ENCODE data around the gene GOLPH3L.
"Not testable (repeated sequence)": the region's sequence is repeated elsewhere in the genome, so short reads cannot be mapped to it uniquely, and the experiment has no call there.

Gene GOLPH3L

DNA sequence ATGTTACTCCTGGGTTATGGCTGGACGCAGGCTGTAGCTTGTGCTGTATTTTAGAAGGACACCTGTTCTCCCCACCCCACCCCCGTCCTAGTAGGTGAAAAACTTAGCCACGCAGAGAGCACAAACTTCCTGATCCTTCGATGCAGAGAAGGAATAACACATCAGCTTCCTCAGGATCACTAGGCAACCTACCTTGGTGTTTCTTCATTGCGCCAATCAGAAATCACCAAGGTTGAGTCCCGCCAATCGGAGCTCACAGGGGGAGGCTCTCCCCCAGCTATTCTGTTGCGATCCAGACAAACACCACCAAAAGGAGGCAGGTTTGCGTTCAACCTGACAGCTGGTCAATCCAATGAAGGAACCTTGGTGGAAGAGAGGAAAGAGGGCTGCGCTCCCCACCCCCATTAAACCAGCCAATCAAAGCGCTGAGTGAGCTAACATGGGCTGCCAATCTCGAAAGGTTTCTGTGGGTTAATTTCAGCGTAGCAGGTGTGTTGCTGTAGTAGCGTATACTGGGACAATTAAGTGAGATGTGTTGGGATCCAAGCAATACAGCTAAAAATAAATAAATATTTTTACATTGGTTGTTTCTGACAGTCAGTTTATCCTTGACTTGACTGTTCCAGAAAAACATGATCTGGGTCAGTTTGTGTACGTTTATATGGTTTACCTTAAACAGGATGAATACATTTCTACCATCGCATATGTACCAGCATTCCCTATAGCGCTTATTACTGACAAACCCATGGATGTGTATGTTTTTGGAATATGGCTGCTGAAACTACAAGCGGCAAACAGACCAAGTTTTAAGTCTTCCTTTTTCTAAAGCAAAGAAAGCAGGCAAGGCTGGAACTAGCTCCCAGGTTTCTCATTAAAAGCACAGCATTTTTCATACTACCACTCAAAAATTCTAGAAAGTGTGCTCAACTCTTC is at the start of gene GOLPH3L:
GOLPH3L (minus strand) TSS at position 160 of the 933 bp plus-strand sequence. CDS start 2,316 bp downstream, outside the sequence.
- in situ Hi-C loops (cut with MboI; ENCODE audit: low sequenced_read_pairs): no loop called here

DNA sequence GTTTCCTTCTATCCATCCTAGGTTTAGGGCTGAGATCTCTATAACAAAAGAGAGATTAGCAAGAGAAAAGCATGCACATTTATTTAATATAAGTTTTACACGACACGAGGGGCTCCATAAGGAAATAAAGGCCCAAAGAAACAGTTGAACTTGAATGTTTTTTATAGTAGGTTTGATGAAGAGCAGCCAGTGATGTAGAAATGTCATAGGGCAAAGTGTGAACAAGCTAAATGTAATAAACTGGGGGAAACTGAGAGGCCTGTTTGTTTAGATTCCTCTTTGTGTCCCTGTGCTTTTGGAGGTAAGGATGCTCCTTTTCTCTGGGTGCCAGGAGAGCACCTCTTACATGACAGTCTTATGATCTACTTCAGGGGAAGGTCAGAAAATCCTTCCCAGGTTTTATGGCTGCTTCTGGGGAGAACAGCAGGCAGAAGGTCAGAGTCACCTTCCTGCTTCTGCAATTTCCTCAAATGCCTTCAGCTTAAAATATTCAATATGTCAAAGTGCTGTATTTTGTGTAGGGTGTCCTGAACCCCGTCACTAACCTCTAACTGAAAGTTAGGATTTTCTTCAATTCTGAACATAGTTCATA is 33.3 kb upstream of the GOLPH3L start:
- in situ Hi-C loops (cut with MboI; ENCODE audit: low sequenced_read_pairs): no loop called here

- in situ Hi-C loops (cut with MboI; ENCODE audit: low sequenced_read_pairs): no loop called here
Observed at GRCh38 chr1:150724336-150724735, 27.4 kb upstream of the GOLPH3L start.

GRCh38 chr1:150720703-150721102 is 23.7 kb upstream of the GOLPH3L start, which contains the start of gene HORMAD1:
TSS of gene HORMAD1 (minus strand) at chr1:150720895. CDS start at chr1:150719505, 1,390 bp downstream.
- in situ Hi-C loops (cut with MboI; ENCODE audit: low sequenced_read_pairs): no loop called here

GRCh38 chr1:150720098-150720497 is 23.1 kb upstream of the GOLPH3L start:
- in situ Hi-C loops (cut with MboI; ENCODE audit: low sequenced_read_pairs): no loop called here

DNA sequence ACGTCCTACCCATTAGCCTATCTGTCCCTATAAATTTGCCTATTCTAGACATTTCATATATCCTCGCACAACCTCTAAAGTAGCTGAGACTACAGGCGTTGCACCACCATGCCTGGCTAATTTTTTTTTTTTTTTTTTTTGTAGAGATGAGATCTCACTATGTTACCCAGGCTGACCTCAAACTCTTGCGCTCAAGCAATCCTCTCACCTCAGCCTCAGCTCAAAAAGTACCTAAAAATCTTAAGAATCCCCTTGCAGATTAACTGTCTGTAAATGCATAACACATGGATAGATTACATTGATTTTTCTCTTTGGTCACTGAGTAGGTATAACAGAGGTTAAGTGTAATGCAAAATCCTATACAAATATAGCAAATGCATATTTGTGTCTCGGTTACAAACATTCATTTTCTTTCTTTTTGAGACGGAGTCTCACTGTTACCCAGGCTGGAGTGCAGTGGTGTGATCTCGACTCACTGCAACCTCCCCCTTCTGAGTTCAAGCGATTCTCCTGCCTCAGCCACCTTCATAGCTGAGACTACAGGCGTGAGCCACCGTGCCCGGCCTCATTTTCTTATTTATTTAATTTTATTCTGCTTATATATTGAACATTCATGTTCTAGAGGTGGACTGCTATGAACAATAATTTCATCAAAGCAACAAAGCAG is 21.4 kb upstream of the GOLPH3L start:
- in situ Hi-C loops (cut with MboI; ENCODE audit: low sequenced_read_pairs): no loop called here

DNA sequence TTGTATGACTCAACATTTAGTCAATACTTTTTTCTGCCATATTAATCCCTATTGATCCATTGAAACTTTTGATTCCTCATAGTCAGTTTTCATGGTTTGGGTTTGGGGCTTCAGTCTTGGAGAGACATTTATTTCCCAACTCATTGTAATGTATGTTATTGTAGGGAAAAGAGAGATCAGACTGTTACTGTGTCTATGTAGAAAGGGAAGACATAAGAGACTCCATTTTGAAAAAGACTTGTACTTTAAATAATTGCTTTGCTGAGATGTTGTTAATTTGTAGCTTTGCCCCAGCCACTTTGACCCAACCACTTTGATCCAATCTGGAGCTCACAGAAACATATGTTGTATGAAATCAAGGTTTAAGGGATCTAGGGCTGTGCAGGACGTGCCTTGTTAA is 12.1 kb upstream of the GOLPH3L start:
- in situ Hi-C loops (cut with MboI; ENCODE audit: low sequenced_read_pairs): not testable (repeated sequence)

DNA sequence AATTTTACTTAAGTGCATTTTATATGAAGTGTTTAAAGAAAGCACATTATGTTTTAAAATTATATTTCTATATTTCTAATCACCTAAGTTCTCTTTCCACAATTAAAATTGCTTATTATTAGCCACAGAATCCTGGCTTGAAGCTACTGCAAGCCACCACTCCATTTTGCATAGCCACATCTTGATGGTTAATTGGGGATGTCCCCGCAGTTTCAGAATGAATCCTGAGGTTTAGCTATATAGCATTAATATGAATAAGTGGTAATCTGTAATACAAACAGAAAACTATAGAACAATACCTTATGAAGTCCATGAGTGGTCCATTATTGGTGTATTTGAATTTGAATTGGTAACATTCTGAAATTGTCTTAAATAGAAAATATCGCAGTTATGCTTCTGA is 11.6 kb upstream of the GOLPH3L start:
- in situ Hi-C loops (cut with MboI; ENCODE audit: low sequenced_read_pairs): no loop called here

- in situ Hi-C loops (cut with MboI; ENCODE audit: low sequenced_read_pairs): no loop called here
Observed at GRCh38 chr1:150706091-150706490, 9.1 kb upstream of the GOLPH3L start.

DNA sequence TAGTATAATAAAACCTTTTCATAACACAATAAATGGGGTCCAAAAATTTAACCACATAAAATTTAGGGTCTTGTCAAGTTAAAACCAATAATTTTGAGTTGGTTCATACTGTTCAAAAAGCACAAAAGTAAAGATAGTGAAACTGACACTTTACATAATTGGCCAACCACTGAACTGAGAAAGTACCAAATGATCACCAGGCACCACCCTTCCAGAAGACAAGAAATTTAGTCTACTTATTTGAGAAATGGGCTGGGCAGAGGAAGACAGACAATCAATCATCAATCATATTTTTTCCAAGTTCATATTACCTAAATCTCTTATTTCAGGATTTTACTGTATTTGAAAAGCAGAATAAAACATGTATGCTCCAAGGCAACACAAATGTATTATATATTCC is 6.5 kb upstream of the GOLPH3L start:
- in situ Hi-C loops (cut with MboI; ENCODE audit: low sequenced_read_pairs): no loop called here

- in situ Hi-C loops (cut with MboI; ENCODE audit: low sequenced_read_pairs): no loop called here
Observed at GRCh38 chr1:150696590-150696989, 364 bp downstream of the GOLPH3L start.

GRCh38 chr1:150696162-150696561 is 792 bp downstream of the GOLPH3L start:
- in situ Hi-C loops (cut with MboI; ENCODE audit: low sequenced_read_pairs): no loop called here

DNA sequence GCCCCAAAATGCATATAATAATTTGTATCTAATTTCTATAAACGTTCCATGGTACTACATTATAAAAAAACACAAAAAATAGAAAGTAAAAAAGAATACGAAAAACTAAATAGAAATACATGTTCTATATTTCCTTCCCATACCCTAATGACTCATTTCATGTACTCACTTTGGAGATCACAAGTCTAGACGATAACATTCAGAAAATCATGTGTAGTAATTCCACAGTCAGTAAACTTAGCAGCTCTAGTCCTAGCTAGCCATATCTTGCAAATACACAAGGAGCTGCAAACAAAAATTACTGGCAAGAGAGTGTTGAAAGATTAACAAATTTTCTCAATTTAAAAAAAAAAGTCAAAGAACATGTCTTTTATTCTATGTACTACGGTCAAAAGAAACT is 1.4 kb downstream of the GOLPH3L start:
- in situ Hi-C loops (cut with MboI; ENCODE audit: low sequenced_read_pairs): no loop called here

DNA sequence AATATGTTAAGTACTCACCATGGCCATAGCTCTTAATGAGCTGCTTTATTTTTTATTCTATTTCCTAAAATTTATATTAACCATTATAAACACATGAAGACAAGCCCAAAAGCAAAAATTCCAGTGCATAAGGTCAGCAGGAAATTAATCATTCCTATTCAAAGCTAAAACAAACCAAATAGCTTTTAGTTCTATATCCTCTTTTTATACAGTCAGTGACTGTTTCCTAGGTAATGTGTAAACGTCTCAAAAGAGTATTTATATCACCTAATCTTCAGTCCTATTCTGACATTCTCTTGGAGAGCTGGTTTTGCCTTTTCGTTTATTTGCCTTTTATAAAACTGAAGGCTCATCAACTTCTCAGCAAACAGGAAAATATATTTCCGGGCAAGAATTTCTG is 4.2 kb downstream of the GOLPH3L start:
- in situ Hi-C loops (cut with MboI; ENCODE audit: low sequenced_read_pairs): no loop called here

DNA sequence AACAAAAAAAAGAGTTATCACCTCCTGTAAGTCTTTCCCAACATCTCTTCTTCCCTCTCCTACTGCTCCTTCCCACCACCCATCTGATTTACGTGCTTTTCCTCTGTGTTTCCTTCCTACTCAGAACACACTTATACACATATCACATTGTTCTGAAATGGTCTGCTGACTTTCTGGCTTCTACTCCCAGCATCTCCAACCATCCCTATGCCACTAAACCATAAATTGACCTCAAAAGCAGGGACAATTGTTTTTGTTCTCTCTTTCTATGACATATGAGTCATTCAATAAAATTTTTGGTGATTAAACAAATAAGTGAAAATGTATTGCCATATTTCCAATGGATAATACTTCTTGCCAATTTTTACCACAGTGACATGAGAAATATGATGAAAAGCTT is 8.2 kb downstream of the GOLPH3L start:
- in situ Hi-C loops (cut with MboI; ENCODE audit: low sequenced_read_pairs): no loop called here

DNA sequence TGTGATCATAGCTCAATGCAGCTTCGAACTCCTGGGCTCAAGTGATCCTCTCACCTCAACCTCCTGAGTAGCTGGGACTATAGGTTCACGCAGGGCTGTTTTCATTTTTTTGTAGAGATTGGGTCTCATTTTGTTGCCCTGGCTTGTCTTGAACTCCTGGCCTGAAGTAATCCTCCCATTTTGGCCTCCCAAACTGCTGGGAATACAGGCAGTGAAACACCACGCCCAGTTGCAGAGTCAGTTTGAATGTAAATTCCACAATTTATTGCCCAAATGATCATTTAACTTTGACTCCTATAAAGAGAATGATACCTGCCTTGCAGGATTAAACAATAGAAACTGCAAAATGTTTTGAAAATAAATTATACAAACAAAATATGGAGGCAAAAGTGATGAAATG is 10.7 kb downstream of the GOLPH3L start:
- in situ Hi-C loops (cut with MboI; ENCODE audit: low sequenced_read_pairs): no loop called here

DNA sequence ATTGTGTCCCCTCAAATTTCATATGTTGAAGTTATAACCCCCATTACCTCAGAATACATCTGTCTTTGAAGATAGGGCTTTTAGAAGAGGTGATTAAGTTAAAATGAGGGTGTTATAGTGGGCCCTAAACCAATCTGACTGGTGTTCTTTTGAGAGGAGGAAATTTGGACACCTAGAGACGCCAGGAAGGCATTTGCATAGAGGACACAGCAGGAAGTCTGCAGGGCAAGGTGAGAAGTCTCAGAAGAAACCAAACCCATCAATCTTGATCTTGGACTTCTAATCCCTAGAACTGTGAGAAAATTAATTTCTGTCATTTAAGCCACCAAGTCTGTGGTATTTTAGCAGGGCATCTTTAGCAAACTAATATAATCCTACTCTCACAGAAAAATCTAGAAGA is 13.0 kb downstream of the GOLPH3L start:
- in situ Hi-C loops (cut with MboI; ENCODE audit: low sequenced_read_pairs): no loop called here

- in situ Hi-C loops (cut with MboI; ENCODE audit: low sequenced_read_pairs): no loop called here
Observed at GRCh38 chr1:150678988-150679387, 18.0 kb downstream of the GOLPH3L start.

DNA sequence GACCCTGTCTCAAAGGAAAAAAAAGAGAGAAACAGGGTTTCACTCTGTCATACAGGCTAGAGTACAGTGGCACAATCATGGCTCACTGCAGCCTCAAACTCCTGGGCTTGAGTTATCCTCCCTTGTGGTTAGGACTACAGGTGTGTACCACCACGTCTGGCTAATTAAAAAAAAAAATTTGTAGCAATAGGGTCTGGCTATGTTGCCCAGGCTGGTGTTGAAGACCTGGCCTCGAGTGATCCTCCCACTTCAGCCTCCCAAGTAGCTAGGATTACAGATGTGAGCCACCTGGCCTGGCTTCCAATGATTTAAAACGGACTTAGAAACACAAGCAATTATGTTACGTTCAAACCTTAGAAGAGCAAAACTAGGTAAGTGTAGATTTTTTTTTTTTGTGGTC is 22.1 kb downstream of the GOLPH3L start:
- in situ Hi-C loops (cut with MboI; ENCODE audit: low sequenced_read_pairs): no loop called here

DNA sequence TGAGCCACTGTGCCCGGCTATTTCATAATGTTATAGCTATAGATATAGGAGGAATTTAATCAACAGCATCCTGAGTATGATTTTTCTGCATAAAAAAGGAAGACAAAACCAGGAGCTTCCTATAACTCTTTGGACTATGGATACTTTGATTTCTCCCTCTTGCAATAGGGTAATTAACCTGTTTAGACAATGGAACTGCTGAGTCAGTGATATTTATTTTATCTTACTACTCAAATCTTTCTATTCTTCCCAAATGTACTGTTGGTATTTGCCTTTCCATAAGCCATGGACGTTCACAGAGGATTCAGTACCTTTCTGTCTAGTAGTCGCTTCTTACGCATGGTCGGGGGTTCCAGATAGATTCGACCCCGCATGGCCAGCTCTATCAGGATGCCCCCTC is 33.6 kb downstream of the GOLPH3L start:
- in situ Hi-C loops (cut with MboI; ENCODE audit: low sequenced_read_pairs): no loop called here

DNA sequence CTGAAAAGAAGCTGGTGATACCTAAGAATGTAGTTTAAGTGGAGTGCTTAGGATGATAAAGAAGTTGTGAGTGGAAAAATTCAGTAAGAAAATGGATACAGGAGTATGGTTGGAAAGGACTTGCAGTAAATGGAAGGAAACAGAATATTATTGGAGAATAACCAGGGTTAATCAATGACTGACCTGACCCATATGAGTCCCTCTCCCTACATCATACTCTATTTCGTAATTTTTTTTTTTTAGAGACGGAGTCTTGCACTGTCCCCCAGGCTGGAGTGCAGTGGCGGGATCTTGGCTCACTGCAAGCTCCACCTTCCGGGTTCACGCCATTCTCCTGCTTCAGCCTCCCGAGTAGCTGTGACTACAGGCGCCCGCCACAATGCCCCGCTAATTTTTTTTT is 34.1 kb downstream of the GOLPH3L start:
- in situ Hi-C loops (cut with MboI; ENCODE audit: low sequenced_read_pairs): no loop called here

DNA sequence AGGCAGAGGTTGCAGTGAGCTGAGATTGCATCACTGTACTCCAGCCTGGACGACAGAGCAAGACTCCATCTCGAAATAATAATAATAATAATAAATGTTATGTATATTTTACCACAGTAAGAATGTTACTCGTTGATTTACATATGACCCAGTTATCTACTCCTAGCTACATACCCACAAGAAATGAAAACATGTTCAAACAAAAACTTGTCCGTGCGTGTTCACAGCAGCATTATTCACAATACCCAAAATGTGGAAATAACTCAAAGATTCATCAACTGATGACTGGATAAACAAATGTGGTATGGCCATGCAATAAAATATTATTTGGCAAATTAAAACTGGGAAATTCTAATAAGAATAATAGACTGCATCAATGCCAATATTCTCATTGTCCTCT is 35.8 kb downstream of the GOLPH3L start:
- in situ Hi-C loops (cut with MboI; ENCODE audit: low sequenced_read_pairs): no loop called here
